Measurements from ENCODE around the gene EFHC2. TPM values are rescaled to one million over a fixed set of nuclear protein-coding genes. Genes with fewer than 3 reads are reported as not detected.

The EFHC2 gene
- polyA plus RNA-seq, 1 donor from 2014 or later, result 0.22 TPM

DNA sequence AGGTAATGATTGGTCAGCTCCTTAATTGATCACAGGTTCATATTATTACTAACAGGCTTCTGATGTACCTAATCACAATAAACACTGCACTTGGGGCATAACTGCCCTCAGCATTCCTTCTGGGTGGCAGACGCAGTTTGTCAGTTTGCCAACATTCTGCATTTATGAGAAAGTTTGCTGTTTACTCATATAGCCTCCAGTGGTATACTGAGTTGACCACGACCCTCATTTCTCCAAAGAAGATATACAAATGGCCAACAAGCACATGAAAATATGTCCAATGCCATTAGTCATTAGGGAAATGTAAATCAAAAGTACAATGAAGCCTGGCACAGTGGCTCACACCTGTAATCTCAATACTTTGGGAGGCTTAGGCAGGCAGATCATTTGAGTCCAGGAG lies 26.3 kb downstream of the EFHC2 start:
- Histone ChIP-seq H3F3A (ENCODE audit: insufficient read depth, low read length, poor library complexity, severe bottlenecking) (no peaks in the 10 kb centered on the region), H3K36me3 (ENCODE audit: insufficient read depth, low read length) (no peaks in the 10 kb centered on the region), H3K9ac (ENCODE audit: low read length) (no peak overlapping the region), H3K9me2 (ENCODE audit: insufficient read depth, low read length) (no peaks in the 10 kb centered on the region), H2AFZ (ENCODE audit: low read depth, low read length) (no peak overlapping the region), H3K4me2 (ENCODE audit: low read length) (no peak overlapping the region), H3K27me3 (ENCODE audit: insufficient read depth, low read depth, low read length) (no peaks in the 10 kb centered on the region), H3K79me2 (replicated peaks; ENCODE audit: insufficient read depth, low read length) (no peaks in the 10 kb centered on the region), H3K4me3 (ENCODE audit: low read length) (no peak overlapping the region), H3K27ac (ENCODE audit: low read length) (no peak overlapping the region), H3K9me3 (ENCODE audit: low read length) (no peaks in the 10 kb centered on the region), H4K20me1 (ENCODE audit: insufficient read depth) (no peaks in the 10 kb centered on the region)
- TF ChIP-seq EZH2 (IDR thresholded peaks at IDR 0.05; ENCODE audit: borderline replicate concordance, insufficient read depth, low read length, poor library complexity, severe bottlenecking) (no peak), POLR2AphosphoS5 (IDR thresholded peaks at IDR 0.05) (no peak), EP300 (conservative IDR thresholded peaks at IDR 0.05; ENCODE audit: poor library complexity, severe bottlenecking) (no peak), MXI1 (conservative IDR thresholded peaks at IDR 0.05; ENCODE audit: poor library complexity, severe bottlenecking) (no peak)
- TF ChIP-seq, protein P1, sequence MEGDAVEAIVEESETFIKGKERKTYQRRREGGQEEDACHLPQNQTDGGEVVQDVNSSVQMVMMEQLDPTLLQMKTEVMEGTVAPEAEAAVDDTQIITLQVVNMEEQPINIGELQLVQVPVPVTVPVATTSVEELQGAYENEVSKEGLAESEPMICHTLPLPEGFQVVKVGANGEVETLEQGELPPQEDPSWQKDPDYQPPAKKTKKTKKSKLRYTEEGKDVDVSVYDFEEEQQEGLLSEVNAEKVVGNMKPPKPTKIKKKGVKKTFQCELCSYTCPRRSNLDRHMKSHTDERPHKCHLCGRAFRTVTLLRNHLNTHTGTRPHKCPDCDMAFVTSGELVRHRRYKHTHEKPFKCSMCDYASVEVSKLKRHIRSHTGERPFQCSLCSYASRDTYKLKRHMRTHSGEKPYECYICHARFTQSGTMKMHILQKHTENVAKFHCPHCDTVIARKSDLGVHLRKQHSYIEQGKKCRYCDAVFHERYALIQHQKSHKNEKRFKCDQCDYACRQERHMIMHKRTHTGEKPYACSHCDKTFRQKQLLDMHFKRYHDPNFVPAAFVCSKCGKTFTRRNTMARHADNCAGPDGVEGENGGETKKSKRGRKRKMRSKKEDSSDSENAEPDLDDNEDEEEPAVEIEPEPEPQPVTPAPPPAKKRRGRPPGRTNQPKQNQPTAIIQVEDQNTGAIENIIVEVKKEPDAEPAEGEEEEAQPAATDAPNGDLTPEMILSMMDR (IDR thresholded peaks at IDR 0.05; ENCODE audit: poor library complexity, severe bottlenecking), result no peak
- TF ChIP-seq, protein P2, sequence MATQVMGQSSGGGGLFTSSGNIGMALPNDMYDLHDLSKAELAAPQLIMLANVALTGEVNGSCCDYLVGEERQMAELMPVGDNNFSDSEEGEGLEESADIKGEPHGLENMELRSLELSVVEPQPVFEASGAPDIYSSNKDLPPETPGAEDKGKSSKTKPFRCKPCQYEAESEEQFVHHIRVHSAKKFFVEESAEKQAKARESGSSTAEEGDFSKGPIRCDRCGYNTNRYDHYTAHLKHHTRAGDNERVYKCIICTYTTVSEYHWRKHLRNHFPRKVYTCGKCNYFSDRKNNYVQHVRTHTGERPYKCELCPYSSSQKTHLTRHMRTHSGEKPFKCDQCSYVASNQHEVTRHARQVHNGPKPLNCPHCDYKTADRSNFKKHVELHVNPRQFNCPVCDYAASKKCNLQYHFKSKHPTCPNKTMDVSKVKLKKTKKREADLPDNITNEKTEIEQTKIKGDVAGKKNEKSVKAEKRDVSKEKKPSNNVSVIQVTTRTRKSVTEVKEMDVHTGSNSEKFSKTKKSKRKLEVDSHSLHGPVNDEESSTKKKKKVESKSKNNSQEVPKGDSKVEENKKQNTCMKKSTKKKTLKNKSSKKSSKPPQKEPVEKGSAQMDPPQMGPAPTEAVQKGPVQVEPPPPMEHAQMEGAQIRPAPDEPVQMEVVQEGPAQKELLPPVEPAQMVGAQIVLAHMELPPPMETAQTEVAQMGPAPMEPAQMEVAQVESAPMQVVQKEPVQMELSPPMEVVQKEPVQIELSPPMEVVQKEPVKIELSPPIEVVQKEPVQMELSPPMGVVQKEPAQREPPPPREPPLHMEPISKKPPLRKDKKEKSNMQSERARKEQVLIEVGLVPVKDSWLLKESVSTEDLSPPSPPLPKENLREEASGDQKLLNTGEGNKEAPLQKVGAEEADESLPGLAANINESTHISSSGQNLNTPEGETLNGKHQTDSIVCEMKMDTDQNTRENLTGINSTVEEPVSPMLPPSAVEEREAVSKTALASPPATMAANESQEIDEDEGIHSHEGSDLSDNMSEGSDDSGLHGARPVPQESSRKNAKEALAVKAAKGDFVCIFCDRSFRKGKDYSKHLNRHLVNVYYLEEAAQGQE (IDR thresholded peaks at IDR 0.05; ENCODE audit: borderline replicate concordance), result no peak

DNA sequence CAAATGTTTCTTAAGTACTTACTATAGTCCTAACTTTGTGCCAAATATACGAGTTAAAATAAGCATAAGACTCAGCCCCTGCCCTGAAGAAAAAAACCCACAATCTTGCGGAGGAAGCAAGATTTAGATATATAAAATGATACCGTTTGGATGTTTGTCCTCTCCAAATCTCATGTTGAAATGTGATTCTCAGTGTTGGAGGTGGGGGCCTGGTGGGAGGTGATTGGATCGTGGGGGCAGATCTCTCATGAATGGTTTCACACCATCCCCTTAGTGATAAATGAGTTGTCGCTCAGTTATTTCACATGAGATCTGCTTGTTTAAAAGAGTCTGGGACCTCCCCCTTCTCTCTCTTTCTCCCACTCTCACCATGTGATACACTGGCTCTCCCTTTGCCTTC lies 28.7 kb downstream of the EFHC2 start:
- H3K79me2 ChIP-seq (replicated peaks; ENCODE audit: insufficient read depth, low read length), result no peaks in the 10 kb centered on the region
- H3K27me3 ChIP-seq (ENCODE audit: insufficient read depth, low read depth, low read length), result no peaks in the 10 kb centered on the region
- no peak overlapping the region for H2AFZ ChIP-seq (ENCODE audit: low read depth, low read length)
- H3K9me3 ChIP-seq (ENCODE audit: low read length), result no peaks in the 10 kb centered on the region
- no peak for TF ChIP-seq RAD21 (conservative IDR thresholded peaks at IDR 0.05)
- no peak for TF ChIP-seq POLR2AphosphoS5 (IDR thresholded peaks at IDR 0.05)
- no peak for TF ChIP-seq EP300 (conservative IDR thresholded peaks at IDR 0.05; ENCODE audit: poor library complexity, severe bottlenecking)
- no peak for TF ChIP-seq TAF1 (IDR thresholded peaks at IDR 0.05; ENCODE audit: low read depth)
- TF ChIP-seq MXI1 (conservative IDR thresholded peaks at IDR 0.05; ENCODE audit: poor library complexity, severe bottlenecking), result no peak
- TF ChIP-seq SMC3 (conservative IDR thresholded peaks at IDR 0.05; ENCODE audit: poor library complexity), result no peak
- TF ChIP-seq, protein P1 (IDR thresholded peaks at IDR 0.05; ENCODE audit: poor library complexity, severe bottlenecking), result no peak
- no peaks in the 10 kb centered on the region for H3F3A ChIP-seq (ENCODE audit: insufficient read depth, low read length, poor library complexity, severe bottlenecking)
- no peak overlapping the region for H3K9ac ChIP-seq (ENCODE audit: low read length)
- H4K20me1 ChIP-seq (ENCODE audit: insufficient read depth), result no peaks in the 10 kb centered on the region
- H3K36me3 ChIP-seq (ENCODE audit: insufficient read depth, low read length), result no peaks in the 10 kb centered on the region
- H3K27ac ChIP-seq (ENCODE audit: low read length), result no peak overlapping the region
- no peaks in the 10 kb centered on the region for H3K9me2 ChIP-seq (ENCODE audit: insufficient read depth, low read length)
- no peak overlapping the region for H3K4me2 ChIP-seq (ENCODE audit: low read length)
- no peak overlapping the region for H3K4me3 ChIP-seq (ENCODE audit: low read length)
